Ammon's horn (tissue), 1 donor: Measurements from ENCODE around the gene OLIG1.

Experiments
- DNase-seq: peaks from one replicate; pipeline ENCODE4 v3.0.0-alpha.2; 2016; ENCODE audit warnings: low spot score

The OLIG1 gene

DNA sequence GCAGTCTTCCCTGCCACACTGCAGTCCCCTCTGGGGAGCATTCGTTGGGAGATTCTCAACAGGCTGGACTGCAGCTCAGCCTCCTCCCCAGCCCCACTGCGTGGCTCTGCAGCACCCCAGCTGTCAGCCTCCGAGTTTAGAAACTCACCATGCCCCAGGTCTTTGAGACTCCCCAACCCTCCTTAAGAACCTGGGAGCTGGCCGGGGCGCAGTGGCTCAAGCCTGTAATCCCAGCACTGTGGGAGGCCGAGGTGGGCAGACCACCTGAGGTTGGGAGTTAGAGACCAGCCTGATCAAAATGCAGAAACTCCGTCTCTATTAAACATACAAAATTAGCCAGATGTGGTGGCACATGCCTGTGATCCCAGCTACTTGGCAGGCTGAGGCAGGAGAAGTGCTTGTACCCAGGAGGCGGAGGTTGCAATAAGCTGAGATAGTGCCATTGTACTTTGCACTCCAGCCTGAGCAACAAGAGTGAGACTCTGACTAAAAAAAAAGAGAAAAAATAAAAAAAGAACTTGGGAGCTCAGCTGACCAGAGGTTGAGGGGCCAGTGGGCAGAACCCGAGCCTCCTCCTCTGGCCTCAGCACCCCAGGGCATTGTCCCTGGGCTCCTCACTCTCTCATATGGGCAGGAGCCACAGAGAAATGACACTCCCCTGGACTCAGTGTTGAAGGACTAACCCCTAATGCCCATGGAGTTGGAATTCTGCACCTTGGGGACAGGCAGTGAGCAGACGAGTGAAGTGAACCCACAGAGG, 38.6 kb upstream of the OLIG1 start:
- no peak for DNase-seq

GRCh38 chr21:33032434-33033047, 37.4 kb upstream of the OLIG1 start:
- no peak for DNase-seq

DNA sequence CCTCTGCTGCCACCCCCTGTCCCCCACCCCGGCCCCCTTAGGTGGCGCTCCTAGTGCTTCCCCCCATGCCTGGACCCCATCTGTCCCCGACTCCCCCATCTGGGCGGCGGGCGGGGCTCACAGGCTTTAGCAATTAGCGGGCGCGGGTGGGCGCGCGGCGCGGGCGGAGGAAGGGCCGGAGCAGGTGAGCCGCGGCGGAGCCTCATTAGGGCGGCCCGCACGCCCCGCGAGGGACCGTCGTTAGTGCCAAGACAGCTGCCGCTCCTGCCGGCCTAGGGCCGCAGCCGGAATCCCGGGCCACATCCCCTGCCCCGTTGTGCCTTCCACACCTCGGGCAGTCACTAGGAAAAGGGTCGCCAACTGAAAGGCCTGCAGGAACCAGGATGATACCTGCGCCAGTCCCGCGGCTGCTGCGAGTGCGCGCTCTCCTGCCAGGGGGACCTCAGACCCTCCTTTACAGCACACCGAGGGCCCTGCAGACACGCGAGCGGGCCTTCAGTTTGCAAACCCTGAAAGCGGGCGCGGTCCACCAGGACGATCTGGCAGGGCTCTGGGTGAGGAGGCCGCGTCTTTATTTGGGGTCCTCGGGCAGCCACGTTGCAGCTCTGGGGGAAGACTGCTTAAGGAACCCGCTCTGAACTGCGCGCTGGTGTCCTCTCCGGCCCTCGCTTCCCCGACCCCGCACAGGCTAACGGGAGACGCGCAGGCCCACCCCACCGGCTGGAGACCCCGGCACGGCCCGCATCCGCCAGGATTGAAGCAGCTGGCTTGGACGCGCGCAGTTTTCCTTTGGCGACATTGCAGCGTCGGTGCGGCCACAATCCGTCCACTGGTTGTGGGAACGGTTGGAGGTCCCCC, 36.6 kb upstream of the OLIG1 start:
- no peak for DNase-seq

GRCh38 chr21:33033961-33034413, 36.0 kb upstream of the OLIG1 start:
- no peak for DNase-seq

DNA sequence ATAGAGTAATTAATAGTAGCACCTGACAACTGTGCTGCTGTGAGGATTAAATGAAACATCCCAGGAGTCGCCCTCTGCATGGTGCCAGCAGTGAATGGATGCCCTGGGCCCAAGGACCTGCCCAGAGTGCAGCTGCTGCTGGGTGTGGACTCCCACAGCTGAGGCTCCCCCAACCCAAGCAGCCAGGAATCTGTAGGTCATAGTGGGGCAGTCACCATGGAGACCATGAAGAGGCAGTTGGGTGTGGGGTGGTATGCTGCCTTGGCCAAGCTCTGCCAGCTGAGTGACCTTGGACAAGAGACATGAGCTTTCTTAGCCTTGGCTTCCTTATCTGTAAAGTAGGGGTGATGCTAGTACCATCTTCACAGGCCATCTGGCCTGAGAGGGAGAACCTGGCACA, 34.8 kb upstream of the OLIG1 start:
- no peak for DNase-seq

DNA sequence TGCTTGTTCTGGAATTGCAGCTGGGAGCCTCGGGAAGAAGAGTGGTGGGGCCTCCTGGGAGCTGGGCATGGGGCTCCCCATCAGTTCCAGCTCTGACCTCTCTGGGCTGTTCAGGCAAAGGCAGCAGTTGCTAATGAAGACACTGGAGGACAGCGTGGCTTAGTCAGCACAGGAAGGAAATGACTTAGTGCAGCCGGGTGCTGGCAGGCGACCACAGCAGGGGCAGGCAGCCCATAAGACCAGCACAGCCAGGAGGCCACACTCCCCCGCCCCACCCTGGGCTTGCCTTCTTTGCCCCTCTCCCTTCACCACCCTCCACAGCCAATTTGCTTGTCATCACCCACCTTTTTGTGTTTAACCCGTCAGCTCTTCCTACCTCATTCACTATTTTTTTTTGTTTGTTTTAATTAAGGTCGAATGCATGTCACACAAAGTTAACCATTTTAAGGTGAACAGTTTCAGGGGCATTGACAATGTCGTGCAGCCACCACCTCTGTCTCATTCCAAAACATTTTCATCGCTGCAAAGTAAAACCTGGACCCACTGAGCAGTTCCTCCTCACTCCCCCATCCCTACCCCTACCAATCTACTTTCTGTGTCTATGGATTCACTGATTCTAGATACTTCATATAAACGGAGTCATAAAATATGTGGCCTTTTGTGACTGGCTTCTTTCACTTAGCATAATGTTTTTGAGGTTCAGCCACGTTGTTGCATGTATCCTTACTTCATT, 33.3 kb upstream of the OLIG1 start:
- DNase-seq, result peak; percentile 56

- no peak for DNase-seq
These were observed 32.4 kb upstream of the OLIG1 start for GRCh38 chr21:33037501-33037900.

GRCh38 chr21:33039536-33039935, 30.4 kb upstream of the OLIG1 start:
- peak; percentile 95 for DNase-seq

GRCh38 chr21:33040215-33040614, 29.7 kb upstream of the OLIG1 start:
- DNase-seq, result no peak

- no peak for DNase-seq
These were observed 28.0 kb upstream of the OLIG1 start for GRCh38 chr21:33041981-33042380.

GRCh38 chr21:33042812-33043211, 27.1 kb upstream of the OLIG1 start:
- DNase-seq, result no peak

DNA sequence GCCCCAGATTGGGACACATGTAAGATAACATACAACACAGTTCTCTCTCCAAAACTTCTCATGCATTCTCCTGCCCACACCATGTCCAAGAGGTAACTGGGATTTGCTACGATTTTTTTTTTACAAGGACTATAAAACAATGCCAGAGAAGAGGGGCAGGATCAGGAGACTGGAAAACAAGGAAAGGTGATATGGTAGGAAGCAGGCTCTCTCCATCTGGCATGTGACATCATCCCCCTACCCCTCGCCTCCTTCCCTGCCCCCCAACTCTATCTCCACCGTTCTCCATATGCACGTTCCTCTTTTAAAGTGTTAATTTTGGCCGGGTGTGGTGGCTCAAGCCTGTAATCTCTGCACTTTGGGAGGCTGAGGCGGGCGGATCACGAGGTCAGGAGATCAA, 23.5 kb upstream of the OLIG1 start:
- no peak for DNase-seq

GRCh38 chr21:33047231-33047630, 22.7 kb upstream of the OLIG1 start:
- DNase-seq, result no peak

DNA sequence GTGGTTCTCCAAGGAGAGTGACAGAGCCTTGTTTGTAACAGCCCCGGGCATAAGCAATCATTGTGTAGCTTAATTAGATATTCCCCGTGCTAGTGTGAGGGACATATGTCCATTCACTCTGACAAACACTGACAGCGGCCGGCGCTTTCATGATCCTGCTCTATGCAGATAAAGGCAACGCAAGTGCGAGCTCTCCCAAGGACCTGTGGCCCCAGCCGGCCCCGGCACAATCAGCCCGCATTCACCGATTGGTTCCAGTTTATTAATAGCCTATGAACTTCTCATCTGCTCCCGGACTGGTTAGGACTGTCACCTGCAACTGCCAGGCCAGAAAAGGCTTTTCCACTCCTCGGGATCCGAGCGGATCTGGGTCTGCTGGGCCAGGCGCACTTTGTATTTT, 18.0 kb upstream of the OLIG1 start:
- DNase-seq, result peak; percentile 54

GRCh38 chr21:33053951-33054350, 16.0 kb upstream of the OLIG1 start:
- no peak for DNase-seq

GRCh38 chr21:33055991-33056390, 13.9 kb upstream of the OLIG1 start:
- no peak for DNase-seq

- DNase-seq, result no peak
These were observed 12.5 kb upstream of the OLIG1 start for GRCh38 chr21:33057385-33057940.

- peak; percentile 63 for DNase-seq
These were observed 11.4 kb upstream of the OLIG1 start for GRCh38 chr21:33058527-33058926.

DNA sequence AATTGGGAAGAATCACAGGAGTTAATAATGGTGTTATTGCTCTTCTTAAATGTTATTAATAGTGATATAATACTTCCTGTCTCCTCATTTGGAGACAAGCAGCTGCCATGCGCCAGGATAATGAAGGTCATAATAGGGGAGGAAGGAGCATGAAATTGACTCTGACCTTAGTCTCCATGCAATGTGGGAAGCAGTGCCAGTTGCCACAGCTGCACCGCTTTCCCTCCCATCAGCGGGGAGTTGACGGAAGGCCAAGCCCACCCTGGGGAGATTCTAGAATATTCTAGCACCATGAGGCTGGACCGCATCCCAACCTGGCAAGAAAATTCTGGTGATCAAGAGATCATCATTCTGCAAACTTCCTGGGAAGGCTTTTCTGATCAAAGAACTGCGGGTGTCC, 11.0 kb upstream of the OLIG1 start:
- peak; percentile 21 for DNase-seq

GRCh38 chr21:33059380-33059841, 10.5 kb upstream of the OLIG1 start:
- DNase-seq, result peak; percentile 51

- no peak for DNase-seq
These were observed 8.7 kb upstream of the OLIG1 start for GRCh38 chr21:33061233-33061632.
